GM10266 (cell line): ENCODE results near the gene CNBP.

Experiments used
- DNase-seq: peaks from one replicate; pipeline ENCODE4 v3.0.0; 2012; ENCODE audit errors: extremely low spot score
- TF ChIP-seq, protein P1 (sequence below): IDR thresholded peaks from 2 replicates; pipeline ENCODE4 v1.5.1; 2012; ENCODE audit warnings: mild to moderate bottlenecking, low read depth; ENCODE audit not compliant: control insufficient read depth, insufficient read depth; ENCODE audit errors: missing control alignments

The CNBP gene

DNA sequence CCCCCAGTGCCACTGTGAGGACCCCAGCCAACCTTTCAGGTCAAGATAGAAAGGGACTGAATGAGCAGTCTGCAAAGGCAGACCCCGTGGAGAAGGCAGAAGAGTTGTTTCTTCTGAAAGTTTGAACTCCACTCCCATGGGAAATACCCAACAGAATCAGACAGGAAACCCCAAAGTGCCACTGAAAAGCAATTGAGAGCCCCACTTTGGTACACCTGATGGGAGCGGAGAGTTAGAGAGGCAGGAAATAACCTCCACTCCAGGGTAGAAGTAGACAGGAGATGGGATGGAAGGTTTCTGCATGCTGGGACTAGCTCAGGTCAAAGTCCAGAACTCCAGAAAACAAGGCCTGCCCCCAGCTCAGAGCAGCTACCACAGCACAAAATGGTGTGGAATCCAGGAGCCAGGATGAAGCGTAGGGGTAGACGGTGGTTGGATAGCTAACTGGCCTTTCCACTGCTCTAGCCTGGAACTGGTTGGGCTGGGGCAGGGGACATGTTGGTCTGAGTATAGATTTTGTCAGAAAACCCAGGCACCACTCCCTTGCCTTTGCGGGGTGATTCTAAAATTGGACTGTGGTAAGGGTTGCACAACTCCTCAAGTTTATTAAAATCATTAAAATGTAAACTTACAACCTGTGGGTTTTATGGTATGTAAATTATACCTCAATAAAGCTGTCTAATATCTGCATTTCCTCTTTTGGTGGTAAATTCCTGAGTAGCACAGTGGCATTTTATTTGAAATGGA lies 60.2 kb downstream of the CNBP start:
- DNase-seq = peak; percentile 27

DNA sequence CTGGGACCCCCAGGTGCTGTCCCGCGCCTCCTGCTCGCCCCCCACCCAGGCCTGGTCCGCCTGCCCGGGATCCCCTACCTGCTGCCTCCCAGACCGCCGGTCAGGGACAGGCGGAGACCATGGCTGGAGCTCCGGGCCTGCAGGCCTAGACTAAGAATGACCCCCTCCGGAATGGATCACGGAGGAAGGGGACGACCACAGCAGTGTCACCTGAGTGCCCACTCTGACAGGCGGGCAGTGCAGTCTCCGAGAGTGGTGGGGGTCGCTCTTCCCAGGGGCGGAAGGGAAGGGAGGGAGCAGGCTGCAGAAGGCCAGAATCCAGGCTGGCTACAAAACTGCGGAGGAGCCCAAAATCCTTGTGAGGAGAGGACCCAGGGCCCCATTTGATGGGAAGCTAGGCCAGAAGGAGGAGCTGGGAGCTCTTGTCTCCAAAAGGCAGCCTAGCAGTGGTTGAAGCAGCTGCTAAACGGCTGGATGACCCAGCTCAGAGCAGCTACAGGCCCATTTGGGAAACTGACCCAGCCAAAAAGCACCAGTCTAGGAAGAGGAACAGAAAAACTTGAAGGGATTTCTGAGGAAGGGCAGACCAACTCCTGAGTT lies 61.2 kb downstream of the CNBP start:
- no peak for DNase-seq
- TF ChIP-seq, protein P1, sequence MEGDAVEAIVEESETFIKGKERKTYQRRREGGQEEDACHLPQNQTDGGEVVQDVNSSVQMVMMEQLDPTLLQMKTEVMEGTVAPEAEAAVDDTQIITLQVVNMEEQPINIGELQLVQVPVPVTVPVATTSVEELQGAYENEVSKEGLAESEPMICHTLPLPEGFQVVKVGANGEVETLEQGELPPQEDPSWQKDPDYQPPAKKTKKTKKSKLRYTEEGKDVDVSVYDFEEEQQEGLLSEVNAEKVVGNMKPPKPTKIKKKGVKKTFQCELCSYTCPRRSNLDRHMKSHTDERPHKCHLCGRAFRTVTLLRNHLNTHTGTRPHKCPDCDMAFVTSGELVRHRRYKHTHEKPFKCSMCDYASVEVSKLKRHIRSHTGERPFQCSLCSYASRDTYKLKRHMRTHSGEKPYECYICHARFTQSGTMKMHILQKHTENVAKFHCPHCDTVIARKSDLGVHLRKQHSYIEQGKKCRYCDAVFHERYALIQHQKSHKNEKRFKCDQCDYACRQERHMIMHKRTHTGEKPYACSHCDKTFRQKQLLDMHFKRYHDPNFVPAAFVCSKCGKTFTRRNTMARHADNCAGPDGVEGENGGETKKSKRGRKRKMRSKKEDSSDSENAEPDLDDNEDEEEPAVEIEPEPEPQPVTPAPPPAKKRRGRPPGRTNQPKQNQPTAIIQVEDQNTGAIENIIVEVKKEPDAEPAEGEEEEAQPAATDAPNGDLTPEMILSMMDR = no peak

More for the DNA sequence above, 60.2 kb downstream of the CNBP start:
- TF ChIP-seq, protein P1 = no peak

DNA sequence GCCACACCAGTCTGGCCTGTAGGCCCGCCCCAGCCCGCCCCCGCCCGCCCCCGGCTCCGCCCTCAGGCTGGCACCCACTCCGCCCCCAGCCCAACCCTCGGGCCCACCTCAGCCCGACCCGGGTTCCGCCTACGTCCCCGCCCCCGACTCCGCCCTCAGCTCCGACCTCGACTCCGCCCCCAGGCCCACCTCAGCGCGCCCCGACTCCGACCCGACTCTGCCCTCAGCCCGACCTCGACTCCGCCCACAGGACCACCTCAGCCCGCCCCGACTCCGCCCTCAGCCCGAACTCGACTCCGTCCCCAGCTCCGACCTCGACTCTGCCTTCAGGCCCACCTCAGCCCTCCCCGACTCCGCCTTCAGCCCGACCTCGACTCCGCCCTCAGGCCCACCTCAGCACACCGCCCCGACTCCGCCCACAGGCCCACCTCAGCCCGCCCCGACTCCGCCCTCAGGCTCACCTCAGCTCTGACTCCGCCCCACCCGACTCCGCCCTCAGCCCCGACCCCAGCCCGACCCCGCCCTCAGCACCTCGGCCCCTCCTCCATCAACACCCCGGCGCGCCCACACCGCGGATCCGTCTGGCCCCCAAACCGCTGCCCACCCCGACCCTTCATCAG lies 61.8 kb downstream of the CNBP start, which contains the start of gene RAB43:
Gene RAB43, minus strand, starts transcription at position 13 of the 620 bp plus-strand sequence. CDS start 315 bp downstream, outside the sequence.
- TF ChIP-seq, protein P1 = no peak
- peak; percentile 95 for DNase-seq

DNA sequence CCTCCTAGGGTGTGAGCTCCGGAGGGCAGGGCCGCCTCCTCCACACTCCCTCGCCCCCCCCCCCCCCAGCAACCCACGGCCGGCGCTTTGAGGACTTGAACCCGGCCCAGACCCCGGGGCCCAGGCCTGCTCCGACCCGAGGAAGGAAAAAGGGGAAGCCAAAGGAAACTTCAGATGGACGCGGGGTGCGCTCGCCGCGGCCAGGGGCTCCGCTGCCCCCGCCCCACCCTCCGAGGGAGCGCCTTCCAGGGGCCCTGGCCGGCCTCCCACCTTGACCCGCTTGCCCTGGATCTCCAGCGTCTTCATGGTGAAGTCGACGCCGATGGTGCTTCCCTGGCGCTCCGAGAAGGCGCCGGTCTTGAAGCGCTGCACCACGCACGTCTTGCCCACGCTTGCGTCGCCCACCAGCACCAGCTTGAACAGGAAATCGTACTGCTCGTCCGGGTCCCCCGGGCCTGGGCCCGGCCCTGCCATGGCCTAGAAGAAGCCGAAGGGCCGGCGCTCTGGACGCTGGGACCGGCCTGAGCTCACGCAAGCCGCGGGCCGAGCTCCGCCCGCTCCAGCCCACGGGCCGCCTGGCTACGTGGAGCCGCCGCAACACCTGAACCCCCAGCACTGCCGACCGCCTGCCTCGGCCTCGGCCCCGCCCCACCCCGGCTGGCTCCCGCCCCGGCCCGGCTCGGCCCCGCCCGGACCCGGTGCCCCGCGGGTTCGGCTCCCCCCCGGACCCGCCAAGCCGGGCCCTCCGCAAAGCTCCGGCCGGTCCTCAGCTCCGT lies 62.5 kb downstream of the CNBP start:
- DNase-seq = no peak
- TF ChIP-seq, protein P1 = no peak

DNA sequence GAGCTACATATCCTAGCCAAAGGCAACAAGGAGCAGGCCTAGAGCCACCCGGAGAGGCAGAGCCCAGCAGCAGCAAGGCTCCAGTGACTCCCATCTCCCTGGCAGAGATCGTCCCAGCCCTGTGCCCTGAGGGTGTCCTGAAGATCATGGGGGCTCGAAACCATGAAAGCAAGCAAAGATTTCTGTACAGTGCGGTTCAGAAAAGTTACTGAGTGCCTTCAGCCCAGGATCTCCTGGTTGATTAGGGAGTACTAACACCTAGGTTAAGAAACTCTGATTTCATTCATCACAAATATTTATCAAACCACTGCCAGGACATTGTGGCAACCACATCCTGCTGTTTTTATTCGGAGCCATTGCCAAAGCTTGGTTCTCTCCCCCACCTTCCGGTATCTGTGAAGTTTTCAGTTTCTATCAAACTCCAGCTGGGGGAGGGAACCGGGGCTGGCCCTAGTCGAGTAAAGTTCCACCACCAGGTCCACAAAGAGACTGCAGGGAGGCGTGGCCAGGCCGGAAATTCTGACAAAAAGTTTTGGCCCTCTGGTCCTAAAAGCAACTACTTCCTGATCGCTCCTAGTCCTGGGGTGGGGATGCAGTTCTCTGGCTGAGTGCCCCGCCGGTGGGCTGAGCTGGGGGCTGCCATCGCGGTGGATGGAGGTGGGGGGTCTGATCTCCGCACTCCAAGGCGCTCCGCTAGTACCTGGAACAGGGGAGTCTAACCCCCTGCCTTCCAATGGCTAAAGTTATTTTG lies 63.3 kb downstream of the CNBP start:
- TF ChIP-seq, protein P1 = no peak
- DNase-seq = peak; percentile 96

DNA sequence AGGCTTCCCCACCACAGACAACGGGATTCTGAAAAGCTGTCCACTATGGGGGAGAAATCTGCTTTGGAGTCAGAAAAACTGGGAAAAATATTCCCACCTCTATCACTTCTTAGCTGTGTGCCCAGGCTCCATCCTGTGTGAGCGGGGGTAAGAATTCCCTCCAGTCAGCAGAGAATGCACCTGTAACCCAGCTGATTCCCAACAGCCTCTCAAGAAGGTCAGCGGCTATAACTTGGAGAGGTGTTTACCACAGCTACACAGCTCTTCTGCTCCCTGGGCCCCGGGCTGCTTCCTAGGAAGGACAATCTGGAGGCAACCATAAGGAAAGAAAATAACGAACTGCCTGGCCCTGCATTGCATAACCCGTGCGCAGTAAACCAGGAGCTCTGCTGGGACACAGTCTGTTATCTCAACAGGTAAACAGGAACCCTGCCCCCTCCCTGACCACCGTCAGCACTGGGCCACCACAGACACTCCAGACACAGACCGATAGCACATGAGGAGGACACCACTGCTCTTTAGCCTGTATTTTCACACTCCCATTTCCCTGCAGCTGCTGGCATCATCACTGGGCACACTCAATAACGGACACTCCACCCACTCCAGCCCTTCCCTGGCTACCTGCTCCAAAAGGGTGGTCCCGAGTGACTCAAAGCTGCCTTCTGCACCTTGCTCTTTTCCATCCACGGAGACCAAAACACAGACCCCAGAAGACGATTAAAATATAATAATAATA lies 64.2 kb downstream of the CNBP start:
- TF ChIP-seq, protein P1 = no peak
- no peak for DNase-seq
